Measurements from ENCODE around the gene REEP2.

DNA sequence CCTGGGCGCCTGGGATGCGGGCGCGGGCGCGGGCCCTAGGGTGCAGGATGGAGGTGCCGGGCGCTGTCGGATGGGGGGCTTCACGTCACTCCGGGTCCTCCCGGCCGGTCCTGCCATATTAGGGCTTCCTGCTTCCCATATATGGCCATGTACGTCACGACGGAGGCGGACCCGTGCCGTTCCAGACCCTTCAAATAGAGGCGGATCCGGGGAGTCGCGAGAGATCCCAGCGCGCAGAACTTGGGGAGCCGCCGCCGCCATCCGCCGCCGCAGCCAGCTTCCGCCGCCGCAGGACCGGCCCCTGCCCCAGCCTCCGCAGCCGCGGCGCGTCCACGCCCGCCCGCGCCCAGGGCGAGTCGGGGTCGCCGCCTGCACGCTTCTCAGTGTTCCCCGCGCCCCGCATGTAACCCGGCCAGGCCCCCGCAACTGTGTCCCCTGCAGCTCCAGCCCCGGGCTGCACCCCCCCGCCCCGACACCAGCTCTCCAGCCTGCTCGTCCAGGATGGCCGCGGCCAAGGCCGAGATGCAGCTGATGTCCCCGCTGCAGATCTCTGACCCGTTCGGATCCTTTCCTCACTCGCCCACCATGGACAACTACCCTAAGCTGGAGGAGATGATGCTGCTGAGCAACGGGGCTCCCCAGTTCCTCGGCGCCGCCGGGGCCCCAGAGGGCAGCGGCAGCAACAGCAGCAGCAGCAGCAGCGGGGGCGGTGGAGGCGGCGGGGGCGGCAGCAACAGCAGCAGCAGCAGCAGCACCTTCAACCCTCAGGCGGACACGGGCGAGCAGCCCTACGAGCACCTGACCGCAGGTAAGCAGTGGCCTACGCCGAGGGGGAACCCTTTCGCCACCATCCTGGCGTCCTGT is 26.6 kb downstream of the REEP2 start, which contains the start of gene EGR1:
- TF ChIP-seq POLR2A (IDR thresholded peaks at IDR 0.05), result peak in 1 of 2 donors; percentile 76
- TF ChIP-seq, protein P1, sequence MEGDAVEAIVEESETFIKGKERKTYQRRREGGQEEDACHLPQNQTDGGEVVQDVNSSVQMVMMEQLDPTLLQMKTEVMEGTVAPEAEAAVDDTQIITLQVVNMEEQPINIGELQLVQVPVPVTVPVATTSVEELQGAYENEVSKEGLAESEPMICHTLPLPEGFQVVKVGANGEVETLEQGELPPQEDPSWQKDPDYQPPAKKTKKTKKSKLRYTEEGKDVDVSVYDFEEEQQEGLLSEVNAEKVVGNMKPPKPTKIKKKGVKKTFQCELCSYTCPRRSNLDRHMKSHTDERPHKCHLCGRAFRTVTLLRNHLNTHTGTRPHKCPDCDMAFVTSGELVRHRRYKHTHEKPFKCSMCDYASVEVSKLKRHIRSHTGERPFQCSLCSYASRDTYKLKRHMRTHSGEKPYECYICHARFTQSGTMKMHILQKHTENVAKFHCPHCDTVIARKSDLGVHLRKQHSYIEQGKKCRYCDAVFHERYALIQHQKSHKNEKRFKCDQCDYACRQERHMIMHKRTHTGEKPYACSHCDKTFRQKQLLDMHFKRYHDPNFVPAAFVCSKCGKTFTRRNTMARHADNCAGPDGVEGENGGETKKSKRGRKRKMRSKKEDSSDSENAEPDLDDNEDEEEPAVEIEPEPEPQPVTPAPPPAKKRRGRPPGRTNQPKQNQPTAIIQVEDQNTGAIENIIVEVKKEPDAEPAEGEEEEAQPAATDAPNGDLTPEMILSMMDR (IDR thresholded peaks at IDR 0.05), result no peak

Data from lower leg skin (tissue), 3 donors.